ENCODE results near the gene SBF2. TPM values are rescaled to one million over a fixed set of nuclear protein-coding genes. Genes with fewer than 3 reads are reported as not detected.

The SBF2 gene
- polyA plus RNA-seq, 1 donor (not counting 4 experiments of a cell fraction or from before 2014, with no cell fraction given): 24.5 TPM

DNA sequence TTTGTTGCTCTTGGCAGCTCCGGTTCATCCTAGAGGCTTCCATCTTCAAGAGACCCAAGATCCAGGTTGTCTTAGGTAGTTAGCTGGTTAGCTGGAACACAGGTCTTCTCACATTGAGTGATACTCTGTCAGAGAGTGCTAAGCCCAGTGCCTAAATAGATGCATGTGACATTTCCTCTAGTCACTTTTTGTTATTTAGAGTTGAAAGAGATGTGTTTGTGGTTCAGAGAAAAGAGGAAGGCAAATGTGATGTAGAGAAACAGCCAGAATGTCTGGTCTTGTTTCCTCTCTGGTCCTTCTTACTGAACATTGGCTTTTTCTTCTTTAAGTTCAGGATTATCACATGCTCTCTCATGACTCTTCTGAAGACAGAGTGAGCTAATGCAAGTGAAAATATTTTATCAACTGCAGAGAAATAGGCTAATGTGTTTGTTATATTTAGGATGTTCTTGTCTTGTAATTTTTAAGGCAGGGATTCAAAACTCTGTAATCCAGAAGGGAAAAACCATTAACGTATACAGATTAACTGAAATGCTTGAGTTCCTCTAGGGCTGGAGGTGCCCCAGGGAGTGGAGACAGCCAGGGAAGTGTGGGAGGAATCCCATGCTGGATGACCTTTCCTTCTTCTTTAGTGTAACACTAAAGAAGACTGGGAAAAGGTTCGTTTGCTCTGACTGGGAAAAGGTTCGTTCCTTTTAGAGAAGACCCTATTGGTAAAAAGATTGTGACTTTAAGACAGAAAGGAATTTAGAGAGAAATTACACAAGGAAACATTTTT, 554.7 kb downstream of the SBF2 start:
- Histone ChIP-seq H3K9me3 (ENCODE audit: control insufficient read depth, low read depth, low read length) (no peaks in the 10 kb centered on the region), H3K4me3 (ENCODE audit: control insufficient read depth in 2 of 3, extremely low read depth in 1 of 3, insufficient read depth in 2 of 3, low read depth in 1 of 3, low read length in 3 of 3) (no peak overlapping the region), H3K27me3 (ENCODE audit: control insufficient read depth, extremely low read depth, insufficient read depth, low read length) (no peaks in the 10 kb centered on the region), H3K9ac (ENCODE audit: control insufficient read depth, extremely low read depth, insufficient read depth, low read length) (no peak overlapping the region), H3K9me1 (ENCODE audit: control insufficient read depth, extremely low read depth, insufficient read depth, low read length) (no peaks in the 10 kb centered on the region), H3K36me3 (ENCODE audit: control insufficient read depth in 2 of 2, extremely low read depth in 1 of 2, insufficient read depth in 2 of 2, low read length in 2 of 2) (peaks cover 12 to 14% of the 10 kb centered on the region in 2 experiments), H3K4me1 (ENCODE audit: control insufficient read depth, extremely low read depth, insufficient read depth, low read length) (peaks cover 32% of the 10 kb centered on the region), H4K20me1 (ENCODE audit: control insufficient read depth, extremely low read depth, insufficient read depth, low read length) (no peaks in the 10 kb centered on the region), H3K27ac (ENCODE audit: control insufficient read depth, insufficient read depth, low read length) (no peak overlapping the region), H3K79me2 (ENCODE audit: control insufficient read depth, insufficient read depth, low read length) (no peaks in the 10 kb centered on the region), H3K4me2 (ENCODE audit: control insufficient read depth, extremely low read depth, insufficient read depth, low read depth, low read length) (no peak overlapping the region), H2AFZ (ENCODE audit: control insufficient read depth, low read length) (no peak overlapping the region)
- no peak for TF ChIP-seq EZH2 (IDR thresholded peaks at IDR 0.05; ENCODE audit: low read length)
- TF ChIP-seq, protein P1, sequence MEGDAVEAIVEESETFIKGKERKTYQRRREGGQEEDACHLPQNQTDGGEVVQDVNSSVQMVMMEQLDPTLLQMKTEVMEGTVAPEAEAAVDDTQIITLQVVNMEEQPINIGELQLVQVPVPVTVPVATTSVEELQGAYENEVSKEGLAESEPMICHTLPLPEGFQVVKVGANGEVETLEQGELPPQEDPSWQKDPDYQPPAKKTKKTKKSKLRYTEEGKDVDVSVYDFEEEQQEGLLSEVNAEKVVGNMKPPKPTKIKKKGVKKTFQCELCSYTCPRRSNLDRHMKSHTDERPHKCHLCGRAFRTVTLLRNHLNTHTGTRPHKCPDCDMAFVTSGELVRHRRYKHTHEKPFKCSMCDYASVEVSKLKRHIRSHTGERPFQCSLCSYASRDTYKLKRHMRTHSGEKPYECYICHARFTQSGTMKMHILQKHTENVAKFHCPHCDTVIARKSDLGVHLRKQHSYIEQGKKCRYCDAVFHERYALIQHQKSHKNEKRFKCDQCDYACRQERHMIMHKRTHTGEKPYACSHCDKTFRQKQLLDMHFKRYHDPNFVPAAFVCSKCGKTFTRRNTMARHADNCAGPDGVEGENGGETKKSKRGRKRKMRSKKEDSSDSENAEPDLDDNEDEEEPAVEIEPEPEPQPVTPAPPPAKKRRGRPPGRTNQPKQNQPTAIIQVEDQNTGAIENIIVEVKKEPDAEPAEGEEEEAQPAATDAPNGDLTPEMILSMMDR (optimal IDR thresholded peaks at IDR 0.05 in 1 of 3, IDR thresholded peaks at IDR 0.05 in 1 of 3, conservative IDR thresholded peaks at IDR 0.05 in 1 of 3; ENCODE audit: extremely low read depth in 1 of 3, insufficient read depth in 2 of 3, low read length in 3 of 3): no peak
- FAIRE-seq (no peak), DNase-seq (ENCODE audit: low read depth, low spot score) (no peak)
- dilution Hi-C loops (cut with MboI; ENCODE audit: extremely low pct_ligation_motif_present, low sequenced_read_pairs): no loop called here

DNA sequence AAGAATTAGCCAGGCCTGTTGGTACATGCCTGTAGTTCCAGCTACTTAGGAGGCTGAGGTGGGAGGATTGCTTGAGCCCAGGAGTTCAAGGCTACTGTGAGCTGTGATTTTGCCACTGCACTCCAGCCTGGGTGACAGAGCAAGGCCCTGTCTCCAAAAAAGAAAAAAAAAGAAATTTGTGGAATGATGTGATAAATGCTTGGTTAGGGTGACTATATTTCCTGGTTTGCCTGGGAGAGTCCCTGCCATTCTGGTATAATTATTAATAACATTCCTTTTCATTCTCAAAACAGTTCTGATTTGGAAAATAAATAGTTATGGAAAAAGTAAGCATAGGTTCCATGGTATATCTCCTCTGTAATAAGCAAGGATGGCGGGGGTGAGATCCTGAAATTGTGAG, 555.3 kb downstream of the SBF2 start:
- Histone ChIP-seq H3K9me1 (ENCODE audit: control insufficient read depth, extremely low read depth, insufficient read depth, low read length) (no peaks in the 10 kb centered on the region), H3K27me3 (ENCODE audit: control insufficient read depth, extremely low read depth, insufficient read depth, low read length) (no peaks in the 10 kb centered on the region), H3K4me2 (ENCODE audit: control insufficient read depth, extremely low read depth, insufficient read depth, low read depth, low read length) (no peak overlapping the region), H3K36me3 (ENCODE audit: control insufficient read depth in 2 of 2, extremely low read depth in 1 of 2, insufficient read depth in 2 of 2, low read length in 2 of 2) (peaks cover 12 to 14% of the 10 kb centered on the region in 2 experiments), H4K20me1 (ENCODE audit: control insufficient read depth, extremely low read depth, insufficient read depth, low read length) (no peaks in the 10 kb centered on the region), H3K9me3 (ENCODE audit: control insufficient read depth, low read depth, low read length) (no peaks in the 10 kb centered on the region), H3K79me2 (ENCODE audit: control insufficient read depth, insufficient read depth, low read length) (no peaks in the 10 kb centered on the region), H3K4me1 (ENCODE audit: control insufficient read depth, extremely low read depth, insufficient read depth, low read length) (peaks cover 32% of the 10 kb centered on the region), H2AFZ (ENCODE audit: control insufficient read depth, low read length) (no peak overlapping the region), H3K4me3 (ENCODE audit: control insufficient read depth in 2 of 3, extremely low read depth in 1 of 3, insufficient read depth in 2 of 3, low read depth in 1 of 3, low read length in 3 of 3) (no peak overlapping the region), H3K9ac (ENCODE audit: control insufficient read depth, extremely low read depth, insufficient read depth, low read length) (no peak overlapping the region), H3K27ac (ENCODE audit: control insufficient read depth, insufficient read depth, low read length) (no peak overlapping the region)
- DNase-seq (ENCODE audit: low read depth, low spot score) (no peak), FAIRE-seq (no peak)
- dilution Hi-C loops (cut with MboI; ENCODE audit: extremely low pct_ligation_motif_present, low sequenced_read_pairs): no loop called here
- TF ChIP-seq EZH2 (IDR thresholded peaks at IDR 0.05; ENCODE audit: low read length): no peak
- TF ChIP-seq, protein P1 (optimal IDR thresholded peaks at IDR 0.05 in 1 of 3, IDR thresholded peaks at IDR 0.05 in 1 of 3, conservative IDR thresholded peaks at IDR 0.05 in 1 of 3; ENCODE audit: extremely low read depth in 1 of 3, insufficient read depth in 2 of 3, low read length in 3 of 3): no peak

Measured in keratinocyte (primary cell).